HG02571 (cell line): ENCODE data around the gene ADARB2.
A peak's percentile ranks its signal among the peaks of the same experiment; 100 is the strongest.
"Not testable (repeated sequence)": the region's sequence is repeated elsewhere in the genome, so short reads cannot be mapped to it uniquely, and the experiment has no call there.

Source experiments
- ATAC-seq: cut with Tn5 transposase; IDR thresholded peaks from one replicate; pipeline ENCODE4 v1.9.1; 2021; ENCODE audit warnings: mild to moderate bottlenecking, moderate library complexity; ENCODE audit not compliant: unreplicated experiment

Gene ADARB2

DNA sequence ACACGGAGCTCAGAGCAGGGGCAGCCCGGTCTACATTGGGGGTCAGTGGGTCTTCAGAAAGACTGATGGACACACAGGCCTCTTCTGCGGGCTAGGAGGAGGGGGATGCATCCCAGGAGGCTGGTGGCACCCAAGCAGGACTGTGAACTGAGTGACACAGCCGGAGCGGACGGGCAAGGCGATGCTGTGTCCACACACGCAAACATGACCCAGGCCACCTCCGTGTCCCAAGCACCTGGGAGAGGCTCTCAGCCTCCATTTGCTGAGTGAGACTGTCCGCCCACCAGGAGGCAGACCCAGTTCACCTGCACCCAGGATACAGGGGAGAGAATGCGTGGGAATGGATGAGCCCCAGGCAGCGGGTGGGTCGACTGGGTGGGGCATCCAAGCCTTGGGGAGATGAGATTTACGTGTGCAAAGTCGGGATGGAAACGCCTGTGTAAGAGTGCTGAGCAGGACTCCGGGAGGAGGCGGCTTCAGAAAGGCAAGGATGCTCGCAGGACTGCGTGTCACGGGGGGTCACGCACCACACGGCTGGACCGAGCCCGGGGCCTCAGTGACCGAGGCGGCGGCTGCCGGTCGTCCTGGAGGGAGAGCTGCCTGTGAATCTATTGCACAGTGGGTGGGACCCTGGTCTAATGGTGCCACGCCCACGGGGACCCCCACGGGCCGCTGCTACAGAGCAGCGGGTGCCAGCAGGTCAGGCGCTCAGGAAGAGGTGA is 262.8 kb downstream of the ADARB2 start:
- no peak for ATAC-seq

DNA sequence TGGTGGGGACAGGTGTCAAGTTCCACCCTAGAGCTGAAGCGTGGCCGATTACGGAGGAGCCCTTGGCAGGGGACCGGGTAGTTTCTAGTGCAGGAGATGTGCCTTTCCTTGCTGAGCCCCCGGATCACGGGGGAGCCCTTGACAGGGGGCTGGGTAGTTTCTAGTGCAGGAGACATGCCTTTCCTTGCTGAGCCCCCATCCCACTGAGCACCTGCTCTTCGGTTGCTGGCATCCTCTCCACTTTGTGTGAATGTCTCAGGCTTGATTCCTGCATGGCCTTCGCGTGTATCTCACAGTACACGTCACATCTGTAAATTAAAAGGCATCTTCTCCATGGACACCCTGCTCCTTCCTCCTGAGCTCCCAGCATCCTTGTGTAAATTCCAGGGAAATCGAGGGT is 263.5 kb downstream of the ADARB2 start:
- ATAC-seq = no peak

DNA sequence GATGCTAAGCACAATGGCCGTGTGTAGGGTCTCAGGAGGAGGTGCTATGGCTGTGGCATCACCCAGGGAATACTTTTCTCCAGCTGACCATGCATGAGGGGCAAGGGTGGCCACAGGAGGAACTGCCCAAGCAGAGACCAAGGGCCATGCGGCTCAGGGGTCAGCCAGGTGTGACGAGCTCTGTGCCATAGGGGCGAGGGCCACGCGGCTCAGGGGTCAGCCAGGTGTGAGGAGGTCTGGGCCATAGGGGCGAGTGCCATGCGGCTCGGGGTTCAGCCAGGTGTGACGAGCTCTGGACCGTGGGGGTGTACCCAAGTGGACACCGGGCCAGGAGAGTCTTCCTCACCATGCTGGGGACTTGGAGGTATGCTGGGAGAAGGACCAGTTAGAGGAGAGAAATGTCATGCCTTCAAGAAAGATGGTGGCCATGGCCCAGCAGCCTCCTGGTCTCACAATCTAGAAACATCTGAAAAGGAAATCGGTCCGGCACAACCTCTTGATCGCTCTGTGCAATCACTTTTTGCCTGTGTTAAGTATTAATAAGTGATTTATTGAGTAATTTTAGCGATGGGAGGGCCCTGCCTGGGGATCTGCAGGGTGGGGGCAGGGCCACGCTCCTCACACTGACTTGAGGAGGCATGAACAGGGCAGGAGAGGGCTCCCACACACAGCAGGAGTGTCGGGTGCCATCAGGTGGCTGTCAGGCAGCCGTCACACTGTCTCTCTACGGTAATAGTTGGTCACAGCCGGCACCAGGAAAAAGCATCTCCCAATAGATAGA is 265.0 kb downstream of the ADARB2 start:
- ATAC-seq = no peak

DNA sequence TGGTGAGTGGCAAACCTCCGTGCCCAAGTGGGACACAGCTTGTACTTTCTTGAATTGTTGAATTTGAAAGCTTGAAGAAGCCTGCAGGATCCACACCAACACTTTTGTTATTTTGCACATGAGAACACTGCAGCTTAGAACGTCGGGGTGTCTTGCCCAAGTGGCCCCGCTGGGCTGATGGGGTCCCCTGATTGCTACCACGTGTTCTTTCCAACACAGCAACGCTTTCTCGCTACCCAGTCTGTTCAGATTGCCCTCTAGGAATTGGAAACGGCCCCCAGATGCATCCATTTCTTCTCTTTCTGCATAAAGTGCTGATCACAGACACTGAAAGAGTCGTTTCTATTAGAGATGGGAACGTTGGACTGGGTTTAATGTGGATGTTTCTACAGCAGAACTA is 268.5 kb downstream of the ADARB2 start:
- ATAC-seq = no peak

DNA sequence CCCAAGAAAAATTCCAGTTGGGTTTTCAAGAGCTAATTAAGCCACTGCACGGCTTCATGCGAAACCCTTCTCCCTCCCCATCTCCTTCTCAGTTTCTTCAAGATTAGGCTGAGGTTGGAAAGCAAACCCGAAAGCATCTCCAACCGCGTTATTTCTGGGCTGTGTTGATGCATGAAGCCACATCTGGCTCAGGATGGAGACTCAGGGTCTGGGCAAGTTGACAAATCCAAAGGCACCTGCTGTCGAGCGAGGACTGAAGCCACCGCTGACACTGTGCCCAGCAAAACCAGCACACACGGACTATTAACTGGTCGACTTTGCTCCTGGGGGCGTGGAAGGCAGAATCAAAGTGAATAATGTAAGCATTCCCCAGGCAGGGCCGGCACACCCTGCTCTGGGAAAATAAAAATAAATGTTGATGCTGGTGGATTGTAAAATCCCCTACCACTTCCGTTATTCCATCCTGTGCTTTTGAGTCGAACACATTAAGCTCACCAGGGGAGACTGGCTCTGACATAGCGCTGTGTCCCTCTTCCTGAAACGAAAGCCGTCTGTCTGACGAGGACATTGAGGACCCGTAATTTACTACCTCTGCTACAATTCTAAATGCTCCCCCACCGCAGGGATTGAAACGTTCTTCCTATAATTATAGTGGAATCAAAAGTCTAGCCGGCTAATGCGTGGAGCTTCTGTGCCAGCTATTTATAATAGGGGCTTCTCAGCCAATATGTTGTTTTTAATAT is 269.8 kb downstream of the ADARB2 start:
- no peak for ATAC-seq

DNA sequence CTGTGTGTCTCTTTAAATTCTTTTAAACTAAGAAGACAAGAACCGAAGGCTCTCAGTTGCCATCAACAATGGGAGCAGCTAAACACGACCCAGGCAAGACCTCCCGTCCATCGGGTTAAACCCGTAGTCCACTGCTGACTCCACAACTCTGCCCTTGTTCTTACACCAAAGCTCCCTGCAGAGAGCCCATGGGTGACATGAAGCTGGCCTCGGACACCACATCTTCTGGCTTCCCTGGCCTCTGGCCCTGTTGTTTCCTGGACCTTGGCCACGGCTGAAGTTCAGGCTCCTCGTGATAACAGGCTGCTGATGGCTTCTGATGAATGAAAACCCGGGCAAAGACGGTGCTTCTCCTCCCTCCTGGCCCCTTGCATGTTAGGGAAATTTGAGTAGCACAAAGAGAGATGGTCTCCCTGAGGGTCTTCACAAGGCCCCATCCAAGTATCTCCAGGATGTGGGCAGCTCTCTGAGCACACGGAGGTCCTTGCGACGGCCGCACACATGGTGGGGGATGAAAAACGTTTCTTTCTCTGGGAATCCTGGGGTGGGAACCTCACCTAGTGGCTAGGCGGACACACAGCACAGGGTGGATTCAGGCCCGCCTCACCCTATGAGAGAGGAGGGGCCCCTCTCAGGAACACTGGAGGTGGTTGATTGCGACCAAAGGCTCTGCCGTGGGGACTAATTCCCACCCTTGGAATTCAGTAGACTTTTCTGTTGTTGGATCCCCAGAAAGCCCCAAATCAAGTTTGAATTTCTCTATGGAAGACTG is 271.1 kb downstream of the ADARB2 start:
- no peak for ATAC-seq

DNA sequence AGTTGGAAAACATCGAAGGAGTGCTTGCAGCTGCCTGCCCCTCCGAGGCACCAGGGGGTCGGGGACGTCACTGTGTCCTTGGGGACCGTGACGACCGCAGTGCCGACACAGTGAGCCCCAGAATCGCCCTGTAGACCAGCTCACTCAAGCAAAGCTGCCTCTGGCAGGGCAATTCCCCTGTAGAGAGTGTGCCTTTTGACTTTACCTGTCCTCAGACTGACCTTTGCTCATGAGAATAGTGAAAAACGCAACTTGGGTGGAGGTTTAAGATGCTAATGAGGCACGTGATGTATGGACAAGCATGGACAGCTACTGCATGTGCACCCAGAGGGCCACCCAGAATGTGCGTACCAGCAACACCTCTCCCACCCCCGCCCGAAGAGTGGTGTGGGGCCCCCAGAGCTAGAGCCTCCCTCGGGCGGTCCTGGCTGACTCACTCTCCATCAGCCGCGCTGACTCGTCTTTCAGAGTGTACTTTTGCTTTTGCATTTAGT is 271.9 kb downstream of the ADARB2 start:
- ATAC-seq = no peak

DNA sequence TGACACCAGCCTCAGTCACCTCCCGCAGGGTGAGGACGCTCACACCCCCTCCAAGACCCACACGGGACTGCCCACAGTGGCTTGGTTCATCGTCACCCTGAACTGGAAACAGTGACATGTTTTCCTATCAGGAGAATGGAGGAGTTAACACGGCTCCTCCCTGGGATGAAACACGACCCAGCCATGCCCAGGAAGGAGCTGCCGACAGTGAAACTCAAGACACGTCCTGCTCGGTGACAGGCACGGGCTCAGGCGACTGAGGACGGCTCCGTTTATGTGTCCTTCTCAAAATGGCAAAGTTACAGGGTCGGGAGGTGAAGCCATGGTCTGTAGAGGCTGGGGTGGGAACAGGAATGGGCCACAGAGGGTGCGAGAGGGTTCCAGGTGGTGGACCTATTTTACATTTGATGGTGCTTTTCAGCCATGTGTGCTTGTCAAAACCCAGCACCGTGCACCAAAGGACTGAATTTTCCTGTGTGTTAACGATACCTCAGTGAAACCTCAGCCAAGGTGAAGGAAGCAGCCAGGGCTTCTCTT is 272.4 kb downstream of the ADARB2 start:
- ATAC-seq = no peak

DNA sequence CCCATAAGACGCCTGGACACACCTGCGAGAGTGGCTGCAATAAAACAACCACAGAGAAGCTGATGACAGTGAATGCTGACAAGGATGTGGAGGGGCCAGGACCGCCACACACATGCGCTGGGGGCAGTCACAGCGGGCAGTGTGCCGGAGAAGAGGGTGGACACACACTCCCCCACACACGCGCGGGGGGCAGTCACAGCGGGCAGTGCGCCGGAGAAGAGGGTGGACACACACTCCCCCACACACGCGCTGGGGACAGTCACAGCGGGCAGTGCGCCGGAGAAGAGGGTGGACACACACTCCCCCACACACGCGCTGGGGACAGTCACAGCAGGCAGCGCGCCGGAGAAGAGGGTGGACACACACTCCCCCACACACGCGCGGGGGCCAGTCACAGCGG is 273.4 kb downstream of the ADARB2 start:
- ATAC-seq = not testable (repeated sequence)

DNA sequence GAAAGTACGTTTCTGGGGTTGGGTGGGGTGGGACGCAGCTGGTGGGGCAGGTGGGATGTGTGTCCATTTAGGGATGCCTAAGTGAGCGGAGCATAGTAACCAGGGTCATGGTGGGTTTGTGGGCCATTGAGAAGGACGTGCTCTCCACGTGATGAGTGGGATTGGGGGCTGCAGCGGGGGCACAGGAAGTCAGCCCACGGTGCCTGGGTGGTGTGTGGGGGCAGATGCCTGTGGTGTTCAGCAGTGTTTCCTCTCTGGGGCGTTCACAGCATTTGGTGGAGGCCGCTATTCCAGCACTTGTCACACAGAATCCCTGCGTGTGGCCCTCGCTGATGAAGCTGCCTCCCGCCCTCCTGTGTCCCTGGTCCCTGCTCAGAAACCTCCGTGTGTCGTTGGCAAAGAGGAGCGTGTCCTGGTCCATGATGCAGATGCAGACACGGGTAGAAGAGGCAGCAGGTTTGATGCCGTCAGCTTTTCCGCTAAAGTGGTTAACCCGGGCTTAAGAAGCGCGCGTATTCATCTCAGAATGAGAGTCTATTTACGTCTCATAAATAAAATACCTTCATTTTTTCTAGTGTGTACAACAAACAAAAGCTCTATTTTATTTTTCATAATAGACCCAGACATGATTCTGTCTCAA is 274.2 kb downstream of the ADARB2 start:
- ATAC-seq = no peak

DNA sequence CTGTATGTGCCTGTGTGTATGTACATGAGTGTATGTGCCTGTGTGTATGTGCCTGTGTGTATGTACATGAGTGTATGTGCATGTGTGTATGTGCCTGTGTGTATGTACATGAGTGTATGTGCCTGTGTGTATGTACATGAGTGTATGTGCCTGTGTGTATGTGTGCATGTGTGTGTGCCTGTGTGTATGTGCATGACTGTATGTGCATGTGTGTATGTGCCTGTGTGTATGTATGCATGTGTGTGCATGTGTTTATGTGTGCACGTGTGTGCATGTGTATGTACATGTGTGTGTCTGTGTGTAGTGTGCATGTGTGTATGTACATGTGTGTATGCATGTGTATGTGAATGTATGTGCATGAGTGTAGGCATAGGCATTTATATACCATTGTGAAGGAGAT is 274.8 kb downstream of the ADARB2 start:
- no peak for ATAC-seq

DNA sequence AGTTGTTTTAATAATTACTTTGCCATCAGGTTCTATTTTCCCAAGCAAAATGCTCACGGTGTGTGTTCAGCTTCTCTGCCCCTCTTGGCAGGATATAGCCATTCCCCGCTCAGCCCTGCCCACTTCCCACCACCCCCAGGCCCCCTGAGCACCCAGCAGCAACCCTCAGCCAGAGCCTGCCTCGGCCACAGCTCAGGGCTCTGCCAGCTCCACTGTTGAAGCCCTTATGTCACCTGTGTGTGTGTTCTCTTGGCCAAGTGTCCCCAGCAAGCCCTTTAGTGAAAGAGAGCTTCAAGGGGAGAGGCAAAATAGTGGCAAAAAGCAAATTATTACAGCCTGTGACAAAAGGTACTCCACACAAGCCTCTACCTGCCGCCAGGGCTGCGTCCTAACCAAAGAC is 275.3 kb downstream of the ADARB2 start:
- no peak for ATAC-seq

DNA sequence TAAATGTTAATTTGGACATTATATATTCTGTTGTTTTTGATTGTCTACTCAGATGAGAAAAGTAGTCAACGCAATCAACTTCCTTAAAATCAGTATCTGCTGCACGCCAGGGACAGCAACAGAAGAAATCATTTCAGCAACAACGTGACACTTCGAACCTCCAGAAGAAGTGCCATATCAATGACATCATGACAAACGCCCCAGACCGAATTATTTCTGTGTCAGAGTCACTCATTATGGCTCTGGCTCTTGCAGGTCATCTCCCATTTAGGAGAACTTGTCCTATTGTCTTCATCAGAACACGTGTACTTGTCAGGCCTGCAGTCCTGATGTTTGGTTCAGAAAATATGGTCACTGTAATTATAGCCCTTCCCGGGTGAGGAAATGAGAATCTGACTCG is 276.3 kb downstream of the ADARB2 start:
- ATAC-seq = no peak

DNA sequence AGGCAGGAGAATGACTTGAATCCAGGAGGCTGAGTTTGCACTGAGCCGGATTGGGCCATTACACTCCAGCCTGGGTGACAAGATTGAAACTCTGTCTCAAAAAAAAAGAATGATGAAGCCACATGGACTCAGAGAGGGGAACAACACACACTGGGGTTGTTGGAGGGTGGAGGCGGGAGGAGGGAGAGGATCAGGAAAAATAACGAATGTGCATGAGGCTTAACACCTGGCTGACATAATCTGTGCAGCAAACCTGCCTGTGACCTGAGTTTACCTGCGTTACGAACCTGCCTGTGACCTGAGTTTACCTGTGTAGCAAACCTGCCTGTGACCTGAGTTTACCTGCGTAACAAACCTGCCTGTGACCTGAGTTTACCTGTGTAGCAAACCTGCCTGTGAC is 277.7 kb downstream of the ADARB2 start:
- not testable (repeated sequence) for ATAC-seq

DNA sequence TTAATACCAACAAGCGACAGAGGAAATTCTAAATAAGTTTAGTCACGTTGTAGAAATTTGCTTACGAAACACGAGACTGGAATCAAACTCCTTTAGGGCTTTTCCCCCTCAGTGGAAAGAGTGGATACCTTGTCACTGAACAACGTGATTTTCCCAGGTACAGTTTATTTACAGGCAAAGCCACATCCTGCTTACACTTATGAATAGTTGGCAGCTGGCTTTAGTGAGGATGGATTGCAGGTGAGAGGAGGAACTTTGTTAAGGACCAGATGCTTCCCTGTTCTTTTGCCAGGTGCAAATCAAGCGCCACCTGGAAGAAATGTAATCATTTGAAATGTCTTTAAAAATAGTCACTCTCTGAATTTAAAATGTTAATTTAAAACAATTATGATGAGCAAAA is 282.4 kb downstream of the ADARB2 start:
- no peak for ATAC-seq

DNA sequence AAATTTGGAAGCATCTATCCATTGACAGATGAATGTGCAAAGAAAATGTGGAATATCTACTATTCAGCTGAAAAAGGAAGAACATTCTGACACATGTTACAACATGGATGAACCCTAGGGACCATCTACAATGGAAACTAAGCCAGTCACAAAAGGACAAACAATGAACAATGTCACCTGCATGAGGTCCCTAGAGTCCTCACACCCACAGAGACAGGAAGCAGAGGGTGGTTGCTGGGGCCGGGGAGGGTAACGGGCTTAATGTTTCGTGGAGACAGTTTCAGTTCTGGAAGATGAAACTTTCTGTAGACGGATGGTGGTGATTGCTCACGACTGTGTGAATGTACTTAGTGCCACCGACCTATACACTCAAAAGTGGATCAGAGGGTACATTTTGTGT is 282.9 kb downstream of the ADARB2 start:
- ATAC-seq = peak; percentile 88

DNA sequence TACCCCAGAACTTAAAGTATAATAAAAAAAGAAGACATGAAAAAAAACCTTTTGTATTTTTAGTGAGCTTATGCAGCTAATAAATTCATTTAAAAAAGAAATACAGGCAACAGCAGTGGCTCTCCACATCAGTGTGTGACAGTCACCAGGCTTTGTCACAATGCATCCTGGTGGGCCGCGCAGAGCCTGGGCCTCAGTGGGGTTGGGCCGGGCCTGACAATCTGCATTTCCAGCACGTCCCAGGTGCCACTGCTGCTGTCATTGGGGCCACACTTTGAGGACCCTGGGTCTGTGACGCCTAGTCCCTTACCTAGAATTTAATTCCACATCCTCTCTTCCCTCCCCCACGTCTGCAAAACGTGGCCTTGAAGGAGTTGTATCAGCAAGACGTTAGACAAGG is 284.5 kb downstream of the ADARB2 start:
- no peak for ATAC-seq

DNA sequence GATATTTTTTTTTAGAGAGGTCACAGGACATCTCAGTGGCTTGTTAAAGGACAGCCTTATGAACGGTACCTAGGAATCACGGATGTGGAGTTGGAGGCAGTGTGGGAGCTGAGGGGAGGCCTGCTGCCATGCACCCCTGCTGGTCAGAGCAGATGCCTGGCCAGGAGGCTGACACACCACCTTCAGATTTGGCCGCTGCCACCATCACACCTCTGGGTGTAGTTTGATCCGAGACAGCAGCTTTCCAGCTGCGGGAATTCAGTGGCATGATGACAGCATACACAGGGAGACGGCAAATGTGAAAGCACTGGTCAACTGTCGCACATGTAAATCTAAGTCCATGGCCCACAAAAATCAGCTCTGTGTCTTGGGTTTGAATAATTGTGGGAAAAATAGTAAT is 285.4 kb downstream of the ADARB2 start:
- no peak for ATAC-seq

DNA sequence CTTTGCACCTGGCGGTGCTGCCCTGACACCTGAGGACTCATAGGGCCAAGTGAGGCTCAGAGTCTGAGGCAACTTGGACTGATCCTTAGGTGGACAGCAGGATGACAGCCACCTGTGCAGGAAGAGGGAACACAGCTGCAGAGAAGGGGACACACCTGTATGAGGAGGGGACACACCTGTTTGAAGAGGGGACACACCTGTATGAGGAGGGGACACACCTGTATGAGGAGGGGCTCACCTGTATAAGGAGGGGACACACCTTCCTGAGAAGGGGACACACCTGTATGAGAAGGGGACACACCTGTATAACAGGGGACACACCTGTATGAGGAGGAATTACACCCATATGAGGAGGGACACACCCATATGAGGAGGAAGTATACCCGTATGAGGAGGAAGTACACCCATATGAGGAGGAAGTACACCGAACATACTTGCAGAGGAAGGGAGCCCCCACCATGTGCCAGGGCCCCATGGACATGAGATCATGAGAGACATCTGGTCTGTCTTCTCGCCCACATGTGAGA is 285.9 kb downstream of the ADARB2 start:
- ATAC-seq = no peak
